GM12865 (cell line): ENCODE measurements around the gene FLAD1.

Experiments used
- DNase-seq: peaks from one replicate; pipeline ENCODE4 v3.0.0; 2010; ENCODE audit warnings: low read depth
- H3K4me3 ChIP-seq: 2 replicates; pipeline ENCODE4 v1.5.1; 2011; ENCODE audit warnings: mild to moderate bottlenecking, low read depth, low read length, control low read depth
- TF ChIP-seq, protein P1 (sequence below): IDR thresholded peaks from 2 replicates; pipeline ENCODE4 v1.5.1; 2011; ENCODE audit warnings: low read length, control low read depth, low read depth, inconsistent platforms; ENCODE audit not compliant: insufficient read depth; ENCODE audit errors: missing control alignments

Gene FLAD1

GRCh38 chr1:155023627-155024026 lies 40.5 kb downstream of the FLAD1 start:
- TF ChIP-seq, protein P1, sequence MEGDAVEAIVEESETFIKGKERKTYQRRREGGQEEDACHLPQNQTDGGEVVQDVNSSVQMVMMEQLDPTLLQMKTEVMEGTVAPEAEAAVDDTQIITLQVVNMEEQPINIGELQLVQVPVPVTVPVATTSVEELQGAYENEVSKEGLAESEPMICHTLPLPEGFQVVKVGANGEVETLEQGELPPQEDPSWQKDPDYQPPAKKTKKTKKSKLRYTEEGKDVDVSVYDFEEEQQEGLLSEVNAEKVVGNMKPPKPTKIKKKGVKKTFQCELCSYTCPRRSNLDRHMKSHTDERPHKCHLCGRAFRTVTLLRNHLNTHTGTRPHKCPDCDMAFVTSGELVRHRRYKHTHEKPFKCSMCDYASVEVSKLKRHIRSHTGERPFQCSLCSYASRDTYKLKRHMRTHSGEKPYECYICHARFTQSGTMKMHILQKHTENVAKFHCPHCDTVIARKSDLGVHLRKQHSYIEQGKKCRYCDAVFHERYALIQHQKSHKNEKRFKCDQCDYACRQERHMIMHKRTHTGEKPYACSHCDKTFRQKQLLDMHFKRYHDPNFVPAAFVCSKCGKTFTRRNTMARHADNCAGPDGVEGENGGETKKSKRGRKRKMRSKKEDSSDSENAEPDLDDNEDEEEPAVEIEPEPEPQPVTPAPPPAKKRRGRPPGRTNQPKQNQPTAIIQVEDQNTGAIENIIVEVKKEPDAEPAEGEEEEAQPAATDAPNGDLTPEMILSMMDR: no peak
- H3K4me3 ChIP-seq: no peak overlapping the region
- DNase-seq: no peak

GRCh38 chr1:155024315-155024714 lies 41.2 kb downstream of the FLAD1 start:
- DNase-seq: no peak
- TF ChIP-seq, protein P1: no peak
- H3K4me3 ChIP-seq: no peak overlapping the region

- no peak overlapping the region for H3K4me3 ChIP-seq
- DNase-seq: no peak
- TF ChIP-seq, protein P1: no peak
These were observed 43.0 kb downstream of the FLAD1 start for GRCh38 chr1:155026154-155026553.

GRCh38 chr1:155026588-155026987 lies 43.4 kb downstream of the FLAD1 start:
- no peak for DNase-seq
- TF ChIP-seq, protein P1: no peak
- H3K4me3 ChIP-seq: no peak overlapping the region

DNA sequence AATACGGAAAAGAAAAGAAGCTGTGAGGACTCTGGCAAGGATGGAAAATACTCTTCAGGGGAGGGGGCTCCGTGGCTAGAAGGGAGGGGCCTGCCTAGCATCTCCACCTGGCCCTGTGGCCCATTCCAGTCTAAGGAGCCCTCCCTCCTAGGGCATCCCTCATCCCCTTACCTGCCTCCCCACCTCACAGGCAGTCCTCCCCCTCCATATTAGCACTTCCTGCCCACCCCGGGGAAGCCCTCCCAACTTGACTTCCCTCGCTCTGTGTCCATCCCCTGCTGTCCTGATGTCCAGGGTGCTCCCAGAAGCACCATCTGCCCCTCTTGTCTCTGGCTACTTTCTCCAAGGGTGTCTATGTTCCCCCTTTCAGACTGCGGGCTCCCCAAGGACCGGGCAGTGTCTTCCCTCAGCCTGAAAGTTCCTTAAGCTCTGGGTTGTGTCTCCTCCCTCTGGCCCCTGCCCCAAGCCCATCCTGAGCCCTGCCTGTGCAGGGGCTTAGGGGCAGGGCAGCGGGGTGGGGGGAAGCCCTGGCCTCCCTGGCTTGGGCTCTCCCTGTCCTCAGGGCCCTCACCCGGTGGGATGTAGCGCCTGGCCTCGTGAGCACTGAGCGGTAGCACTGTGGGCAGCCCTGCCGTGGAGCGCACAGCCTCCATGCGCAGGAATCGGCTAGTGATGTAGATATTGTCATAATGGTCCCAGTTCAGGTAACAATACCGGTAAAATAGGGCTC lies 46.5 kb downstream of the FLAD1 start:
- H3K4me3 ChIP-seq: no peak overlapping the region
- TF ChIP-seq, protein P1: no peak
- DNase-seq: no peak

DNA sequence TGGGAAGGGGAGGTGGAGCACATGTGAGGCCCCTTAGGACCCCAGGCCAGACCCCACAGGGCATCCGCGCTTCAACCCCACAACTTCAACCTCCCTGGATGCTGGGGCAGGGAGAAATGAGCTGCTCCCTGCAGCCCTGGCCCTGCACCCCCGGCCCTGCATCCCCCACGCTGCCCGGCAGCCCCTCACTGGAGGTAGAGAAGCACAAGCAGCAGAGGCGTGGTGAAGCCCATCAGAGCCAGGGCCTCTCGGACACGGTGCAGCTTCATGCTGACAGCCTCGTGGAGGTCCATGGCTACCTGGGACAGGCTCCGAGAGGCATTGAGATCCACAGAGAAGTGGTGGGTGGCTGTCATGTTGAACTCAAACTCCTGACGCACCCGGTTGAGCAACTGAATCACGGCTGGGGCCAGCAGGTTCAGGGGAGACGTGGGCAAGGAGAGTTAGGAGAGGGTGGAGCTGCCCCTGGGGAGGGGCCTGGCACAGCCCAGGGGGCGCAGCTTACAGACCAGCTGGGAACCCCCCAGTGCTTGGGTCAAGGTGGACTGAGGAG lies 47.2 kb downstream of the FLAD1 start:
- TF ChIP-seq, protein P1: no peak
- H3K4me3 ChIP-seq: no peak overlapping the region
- DNase-seq: no peak

GRCh38 chr1:155030899-155031298 lies 47.8 kb downstream of the FLAD1 start:
- TF ChIP-seq, protein P1: no peak
- no peak overlapping the region for H3K4me3 ChIP-seq
- DNase-seq: no peak
